Measurements from ENCODE around the gene ZNF438. TPM values are rescaled to one million over a fixed set of nuclear protein-coding genes. Genes with fewer than 3 reads are reported as not detected.

The ZNF438 gene
- total RNA-seq, 1 donor from 2014 or later: 6.8 TPM

DNA sequence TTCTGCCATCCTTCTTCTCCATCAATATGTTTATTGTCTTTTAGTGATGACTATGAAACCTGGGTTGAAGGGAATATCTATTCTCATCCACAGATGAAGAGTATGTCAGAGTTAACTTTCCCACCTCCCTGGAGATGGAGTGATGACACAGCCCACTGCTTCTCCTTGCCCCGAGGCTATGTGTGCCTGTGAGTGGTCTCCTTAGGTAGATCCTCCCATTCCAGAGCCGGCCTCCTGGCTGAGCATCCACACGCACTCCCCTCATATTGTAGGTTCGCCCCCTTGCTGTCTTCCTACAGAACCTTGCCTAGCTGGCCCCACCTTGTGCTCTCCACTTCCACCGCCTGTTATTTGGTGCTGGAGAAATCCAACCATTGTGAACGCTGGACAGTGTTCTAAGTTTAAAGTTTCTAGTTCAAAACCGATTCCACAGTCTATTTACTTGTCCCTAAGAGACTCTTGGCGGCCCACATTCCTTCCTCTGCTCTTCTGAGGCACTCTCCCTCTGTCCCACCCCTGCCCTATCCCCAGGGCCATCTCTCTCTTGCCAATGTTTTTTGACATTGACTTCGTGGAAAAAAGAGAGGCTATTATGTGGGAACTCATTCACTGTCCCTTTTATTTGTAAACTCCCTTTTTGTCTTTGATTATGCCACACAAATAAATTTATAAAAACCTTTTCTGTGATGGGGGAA is 168.0 kb downstream of the ZNF438 start:
- Histone ChIP-seq H3K4me3 (ENCODE audit: low read length in 3 of 3) (no peak overlapping the region), H3K27ac (ENCODE audit: low read depth, low read length) (no peak overlapping the region), H3K9ac (ENCODE audit: low read depth in 1 of 3, low read length in 3 of 3) (no peak overlapping the region), H3K9me3 (ENCODE audit: control insufficient read depth in 3 of 3, low read length in 3 of 3) (no peaks in the 10 kb centered on the region), H3K36me3 (ENCODE audit: control insufficient read depth in 3 of 3, insufficient read depth in 3 of 3, low read length in 3 of 3) (peaks cover 0 to under 1% (median 0%) of the 10 kb centered on the region in 3 donors), H3K27me3 (ENCODE audit: control insufficient read depth in 3 of 3, insufficient read depth in 3 of 3, low read length in 3 of 3) (no peaks in the 10 kb centered on the region), H3K4me1 (ENCODE audit: control insufficient read depth in 3 of 3, insufficient read depth in 3 of 3, low read length in 3 of 3) (peaks cover 2 to 19% (median 10%) of the 10 kb centered on the region in 3 donors)

DNA sequence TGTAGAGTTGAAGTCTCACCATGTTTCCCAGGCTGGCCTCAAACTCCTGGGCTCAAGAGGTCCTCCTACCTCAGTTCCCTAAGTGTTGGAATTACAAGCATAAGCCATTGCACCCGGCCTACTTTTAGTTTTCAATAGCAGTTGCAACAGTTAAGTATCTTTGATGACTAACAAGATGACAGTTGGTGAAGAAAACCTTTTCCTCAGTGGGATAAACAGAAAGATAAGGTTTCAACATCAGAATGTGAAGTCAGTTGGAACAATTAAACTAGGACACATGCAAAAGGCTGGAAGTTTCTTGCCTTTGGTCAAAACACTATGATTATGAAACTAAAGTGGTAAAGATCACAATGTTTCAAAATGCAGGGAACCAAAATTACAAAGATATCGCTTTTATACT is 169.2 kb downstream of the ZNF438 start:
- Histone ChIP-seq H3K36me3 (ENCODE audit: control insufficient read depth in 3 of 3, insufficient read depth in 3 of 3, low read length in 3 of 3) (no peaks in the 10 kb centered on the region), H3K4me1 (ENCODE audit: control insufficient read depth in 3 of 3, insufficient read depth in 3 of 3, low read length in 3 of 3) (peaks cover 7 to 30% (median 22%) of the 10 kb centered on the region in 3 donors), H3K9me3 (ENCODE audit: control insufficient read depth in 3 of 3, low read length in 3 of 3) (no peaks in the 10 kb centered on the region), H3K27me3 (ENCODE audit: control insufficient read depth in 3 of 3, insufficient read depth in 3 of 3, low read length in 3 of 3) (no peaks in the 10 kb centered on the region), H3K4me3 (ENCODE audit: low read length in 3 of 3) (no peak overlapping the region), H3K27ac (ENCODE audit: low read depth, low read length) (no peak overlapping the region), H3K9ac (ENCODE audit: low read depth in 1 of 3, low read length in 3 of 3) (no peak overlapping the region)

DNA sequence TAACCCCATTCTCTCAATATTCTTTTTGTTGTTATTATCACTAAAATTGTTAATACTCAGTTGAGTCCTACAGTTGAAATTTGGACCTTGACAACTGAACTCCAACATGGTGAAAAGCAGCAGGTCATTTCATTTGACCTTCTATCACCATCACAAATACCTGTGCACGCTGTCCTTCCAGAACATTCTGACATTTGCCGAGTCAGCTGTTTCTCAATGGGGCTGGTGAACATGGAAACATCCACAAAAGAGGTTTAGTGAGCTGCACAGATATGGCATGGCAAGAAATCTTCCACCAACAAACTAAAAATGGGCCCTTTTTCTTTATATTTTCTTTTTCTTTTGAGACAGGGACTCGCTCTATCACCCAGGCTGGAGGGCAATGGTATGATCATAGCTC is 169.7 kb downstream of the ZNF438 start:
- no peak overlapping the region for H3K4me3 ChIP-seq (ENCODE audit: low read length in 3 of 3)
- H3K27me3 ChIP-seq (ENCODE audit: control insufficient read depth in 3 of 3, insufficient read depth in 3 of 3, low read length in 3 of 3): no peaks in the 10 kb centered on the region
- no peaks in the 10 kb centered on the region for H3K36me3 ChIP-seq (ENCODE audit: control insufficient read depth in 3 of 3, insufficient read depth in 3 of 3, low read length in 3 of 3)
- no peaks in the 10 kb centered on the region for H3K9me3 ChIP-seq (ENCODE audit: control insufficient read depth in 3 of 3, low read length in 3 of 3)
- no peak overlapping the region for H3K9ac ChIP-seq (ENCODE audit: low read depth in 1 of 3, low read length in 3 of 3)
- no peak overlapping the region for H3K27ac ChIP-seq (ENCODE audit: low read depth, low read length)
- peaks cover 7 to 30% (median 22%) of the 10 kb centered on the region in 3 donors for H3K4me1 ChIP-seq (ENCODE audit: control insufficient read depth in 3 of 3, insufficient read depth in 3 of 3, low read length in 3 of 3)

DNA sequence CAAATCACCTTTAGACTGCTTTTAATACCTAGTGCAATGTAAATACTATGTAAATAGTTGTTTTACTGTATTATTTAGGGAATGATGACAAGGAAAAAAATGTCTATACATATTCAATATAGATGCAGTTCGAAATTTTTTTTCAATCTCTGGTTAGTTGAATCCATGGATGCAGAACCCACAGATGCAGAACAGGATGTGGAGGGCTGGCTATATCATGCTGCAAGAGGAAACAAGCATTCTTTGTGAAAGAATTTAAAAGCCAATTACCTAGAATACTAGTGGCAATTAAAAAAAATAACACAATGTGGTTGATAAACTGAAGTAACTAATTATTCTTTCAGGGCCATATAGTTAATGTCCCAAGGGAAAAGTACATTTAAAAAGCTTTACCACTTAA is 170.4 kb downstream of the ZNF438 start:
- H3K9me3 ChIP-seq (ENCODE audit: control insufficient read depth in 3 of 3, low read length in 3 of 3): no peaks in the 10 kb centered on the region
- no peaks in the 10 kb centered on the region for H3K27me3 ChIP-seq (ENCODE audit: control insufficient read depth in 3 of 3, insufficient read depth in 3 of 3, low read length in 3 of 3)
- no peak overlapping the region for H3K27ac ChIP-seq (ENCODE audit: low read depth, low read length)
- H3K9ac ChIP-seq (ENCODE audit: low read depth in 1 of 3, low read length in 3 of 3): no peak overlapping the region
- no peaks in the 10 kb centered on the region for H3K36me3 ChIP-seq (ENCODE audit: control insufficient read depth in 3 of 3, insufficient read depth in 3 of 3, low read length in 3 of 3)
- no peak overlapping the region for H3K4me3 ChIP-seq (ENCODE audit: low read length in 3 of 3)
- H3K4me1 ChIP-seq (ENCODE audit: control insufficient read depth in 3 of 3, insufficient read depth in 3 of 3, low read length in 3 of 3): peaks cover 7 to 30% (median 22%) of the 10 kb centered on the region in 3 donors

GRCh38 chr10:30858499-30858898 is 173.2 kb downstream of the ZNF438 start:
- Histone ChIP-seq H3K27me3 (ENCODE audit: control insufficient read depth in 3 of 3, insufficient read depth in 3 of 3, low read length in 3 of 3) (no peaks in the 10 kb centered on the region), H3K4me3 (ENCODE audit: low read length in 3 of 3) (no peak overlapping the region), H3K36me3 (ENCODE audit: control insufficient read depth in 3 of 3, insufficient read depth in 3 of 3, low read length in 3 of 3) (no peaks in the 10 kb centered on the region), H3K4me1 (ENCODE audit: control insufficient read depth in 3 of 3, insufficient read depth in 3 of 3, low read length in 3 of 3) (peaks cover 7 to 27% (median 22%) of the 10 kb centered on the region in 3 donors), H3K27ac (ENCODE audit: low read depth, low read length) (peak overlapping the region; percentile 53), H3K9ac (ENCODE audit: low read depth in 1 of 3, low read length in 3 of 3) (peak overlapping the region in 1 of 3 donors; percentile 4), H3K9me3 (ENCODE audit: control insufficient read depth in 3 of 3, low read length in 3 of 3) (no peaks in the 10 kb centered on the region)

GRCh38 chr10:30857803-30858202 is 173.9 kb downstream of the ZNF438 start:
- Histone ChIP-seq H3K4me1 (ENCODE audit: control insufficient read depth in 3 of 3, insufficient read depth in 3 of 3, low read length in 3 of 3) (peaks cover 7 to 27% (median 20%) of the 10 kb centered on the region in 3 donors), H3K4me3 (ENCODE audit: low read length in 3 of 3) (no peak overlapping the region), H3K27me3 (ENCODE audit: control insufficient read depth in 3 of 3, insufficient read depth in 3 of 3, low read length in 3 of 3) (no peaks in the 10 kb centered on the region), H3K9ac (ENCODE audit: low read depth in 1 of 3, low read length in 3 of 3) (peak overlapping the region in 1 of 3 donors; percentile 10), H3K9me3 (ENCODE audit: control insufficient read depth in 3 of 3, low read length in 3 of 3) (no peaks in the 10 kb centered on the region), H3K27ac (ENCODE audit: low read depth, low read length) (peak overlapping the region; percentile 53), H3K36me3 (ENCODE audit: control insufficient read depth in 3 of 3, insufficient read depth in 3 of 3, low read length in 3 of 3) (no peaks in the 10 kb centered on the region)

GRCh38 chr10:30855131-30855530 is 176.5 kb downstream of the ZNF438 start:
- Histone ChIP-seq H3K9me3 (ENCODE audit: control insufficient read depth in 3 of 3, low read length in 3 of 3) (no peaks in the 10 kb centered on the region), H3K27ac (ENCODE audit: low read depth, low read length) (no peak overlapping the region), H3K4me1 (ENCODE audit: control insufficient read depth in 3 of 3, insufficient read depth in 3 of 3, low read length in 3 of 3) (peaks cover 7 to 20% (median 19%) of the 10 kb centered on the region in 3 donors), H3K36me3 (ENCODE audit: control insufficient read depth in 3 of 3, insufficient read depth in 3 of 3, low read length in 3 of 3) (peaks cover 0 to 2% (median 1%) of the 10 kb centered on the region in 3 donors), H3K4me3 (ENCODE audit: low read length in 3 of 3) (no peak overlapping the region), H3K27me3 (ENCODE audit: control insufficient read depth in 3 of 3, insufficient read depth in 3 of 3, low read length in 3 of 3) (no peaks in the 10 kb centered on the region), H3K9ac (ENCODE audit: low read depth in 1 of 3, low read length in 3 of 3) (no peak overlapping the region)

- H3K4me1 ChIP-seq (ENCODE audit: control insufficient read depth in 3 of 3, insufficient read depth in 3 of 3, low read length in 3 of 3): peaks cover 7 to 20% (median 19%) of the 10 kb centered on the region in 3 donors
- peaks cover 1 to 6% (median 6%) of the 10 kb centered on the region in 3 donors for H3K36me3 ChIP-seq (ENCODE audit: control insufficient read depth in 3 of 3, insufficient read depth in 3 of 3, low read length in 3 of 3)
- H3K9ac ChIP-seq (ENCODE audit: low read depth in 1 of 3, low read length in 3 of 3): no peak overlapping the region
- no peak overlapping the region for H3K4me3 ChIP-seq (ENCODE audit: low read length in 3 of 3)
- H3K9me3 ChIP-seq (ENCODE audit: control insufficient read depth in 3 of 3, low read length in 3 of 3): no peaks in the 10 kb centered on the region
- H3K27me3 ChIP-seq (ENCODE audit: control insufficient read depth in 3 of 3, insufficient read depth in 3 of 3, low read length in 3 of 3): no peaks in the 10 kb centered on the region
- H3K27ac ChIP-seq (ENCODE audit: low read depth, low read length): no peak overlapping the region
Observed at GRCh38 chr10:30854656-30855055, 177.0 kb downstream of the ZNF438 start.

DNA sequence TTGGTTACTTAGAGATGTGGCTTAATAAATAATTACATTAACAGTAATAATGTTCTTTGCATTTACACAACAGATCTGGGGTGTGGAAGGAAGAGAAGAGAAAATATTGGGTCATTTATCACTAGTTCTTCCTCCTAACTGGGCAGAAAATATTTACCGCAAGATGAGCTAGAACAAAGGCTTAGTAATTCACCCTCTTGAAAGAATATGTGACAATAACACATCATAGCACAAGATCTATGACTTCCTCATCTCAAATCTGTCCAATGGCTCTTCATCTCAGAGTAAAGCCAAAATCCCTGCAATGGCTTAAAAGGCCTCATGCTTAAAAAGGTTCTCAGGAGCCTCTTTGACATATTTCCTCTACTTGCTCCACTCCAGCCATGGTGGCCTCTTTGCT is 178.6 kb downstream of the ZNF438 start:
- Histone ChIP-seq H3K4me3 (ENCODE audit: low read length in 3 of 3) (no peak overlapping the region), H3K36me3 (ENCODE audit: control insufficient read depth in 3 of 3, insufficient read depth in 3 of 3, low read length in 3 of 3) (peaks cover 8 to 19% (median 8%) of the 10 kb centered on the region in 3 donors), H3K9me3 (ENCODE audit: control insufficient read depth in 3 of 3, low read length in 3 of 3) (no peaks in the 10 kb centered on the region), H3K9ac (ENCODE audit: low read depth in 1 of 3, low read length in 3 of 3) (no peak overlapping the region), H3K27me3 (ENCODE audit: control insufficient read depth in 3 of 3, insufficient read depth in 3 of 3, low read length in 3 of 3) (no peaks in the 10 kb centered on the region), H3K4me1 (ENCODE audit: control insufficient read depth in 3 of 3, insufficient read depth in 3 of 3, low read length in 3 of 3) (peaks cover 3 to 15% (median 7%) of the 10 kb centered on the region in 3 donors), H3K27ac (ENCODE audit: low read depth, low read length) (no peak overlapping the region)

DNA sequence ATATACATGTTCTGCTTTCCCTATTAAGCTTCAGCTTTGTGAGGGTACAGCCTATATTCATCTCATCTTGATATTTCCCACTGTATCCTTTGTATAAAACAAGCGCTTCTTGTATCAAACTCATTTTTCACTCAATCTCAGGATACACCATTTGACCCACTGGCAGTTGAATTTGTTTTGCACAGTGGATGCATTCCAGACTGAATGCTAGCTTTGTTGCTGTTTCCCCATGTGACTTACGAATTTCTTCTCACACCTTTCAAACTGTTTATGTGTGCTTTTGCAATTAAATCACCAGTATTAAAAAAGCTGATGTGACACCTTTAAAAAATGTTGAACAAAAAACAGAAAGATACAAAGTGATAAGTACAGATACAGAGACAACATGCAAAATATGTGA is 180.9 kb downstream of the ZNF438 start:
- H3K36me3 ChIP-seq (ENCODE audit: control insufficient read depth in 3 of 3, insufficient read depth in 3 of 3, low read length in 3 of 3): peaks cover 10 to 33% (median 15%) of the 10 kb centered on the region in 3 donors
- peaks cover 0 to 11% (median 0%) of the 10 kb centered on the region in 3 donors for H3K4me1 ChIP-seq (ENCODE audit: control insufficient read depth in 3 of 3, insufficient read depth in 3 of 3, low read length in 3 of 3)
- H3K4me3 ChIP-seq (ENCODE audit: low read length in 3 of 3): no peak overlapping the region
- no peaks in the 10 kb centered on the region for H3K9me3 ChIP-seq (ENCODE audit: control insufficient read depth in 3 of 3, low read length in 3 of 3)
- H3K27me3 ChIP-seq (ENCODE audit: control insufficient read depth in 3 of 3, insufficient read depth in 3 of 3, low read length in 3 of 3): no peaks in the 10 kb centered on the region
- no peak overlapping the region for H3K9ac ChIP-seq (ENCODE audit: low read depth in 1 of 3, low read length in 3 of 3)
- H3K27ac ChIP-seq (ENCODE audit: low read depth, low read length): no peak overlapping the region

Measured in skeletal muscle tissue (tissue), 4 donors.